Common myeloid progenitor, CD34-positive (primary cell): ENCODE results near the gene ST8SIA2.
"Not testable (repeated sequence)": the region's sequence is repeated elsewhere in the genome, so short reads cannot be mapped to it uniquely, and the experiment has no call there.

Experiments used
- CTCF ChIA-PET: fragments of 350-600 bp; sonication (Branson Sonifier 250); formaldehyde crosslinking; loops from one replicate; lab custom pipeline; 2021; ENCODE audit warnings: antibody characterized with exemption; lab: Charles Lee
- POLR2A ChIA-PET: fragments of 350-600 bp; sonication (Branson Sonifier 250); formaldehyde crosslinking; loops from one replicate; lab custom pipeline; 2021; ENCODE audit warnings: antibody characterized with exemption; lab: Charles Lee
- DNase-seq, 3 donors: peaks; one replicate each; pipeline versions ENCODE4 v3.0.0 to v3.0.0-alpha.2; 2013
- H3K27ac ChIP-seq, 2 experiments: 1 replicate in 1 of 2; 2 replicates in 1 of 2; pipeline ENCODE4 v1.7.0; 2013; ENCODE audit warnings: inconsistent platforms in 2 of 2, low read length in 2 of 2, mild to moderate bottlenecking in 2 of 2, low read depth in 1 of 2, moderate library complexity in 1 of 2; ENCODE audit not compliant: severe bottlenecking in 2 of 2, insufficient read depth in 1 of 2, poor library complexity in 1 of 2
- H3K27me3 ChIP-seq, 5 experiments: replicated peaks in 2 of 5; 1 replicate in 3 of 5; 2 replicates in 2 of 5; pipeline versions ENCODE4 v1.6.1 to v1.7.0; 2013; ENCODE audit warnings: low read length in 4 of 5, mild to moderate bottlenecking in 2 of 5, moderate library complexity in 2 of 5, inconsistent platforms in 1 of 5; ENCODE audit not compliant: insufficient read depth in 5 of 5, control insufficient read depth in 4 of 5
- H3K36me3 ChIP-seq, 4 experiments: 1 replicate in 2 of 4; 2 replicates in 2 of 4; pipeline versions ENCODE4 v1.6.1 to v1.7.0; 2013; ENCODE audit warnings: low read length in 3 of 4, control low read depth in 1 of 4, mild to moderate bottlenecking in 1 of 4; ENCODE audit not compliant: control insufficient read depth in 4 of 4, insufficient read depth in 4 of 4
- H3K4me1 ChIP-seq, 4 experiments: 1 replicate in 3 of 4; 2 replicates in 1 of 4; pipeline versions ENCODE4 v1.6.1 to v1.7.1; 2013; ENCODE audit warnings: low read length in 3 of 4, mild to moderate bottlenecking in 3 of 4, control low read depth in 1 of 4, inconsistent platforms in 1 of 4, moderate library complexity in 1 of 4; ENCODE audit not compliant: control insufficient read depth in 4 of 4, insufficient read depth in 4 of 4; ENCODE audit errors: control extremely low read depth in 1 of 4
- H3K4me3 ChIP-seq, 7 experiments: 1 replicate in 4 of 7; 2 replicates in 3 of 7; pipeline versions ENCODE4 v1.5.1 to v1.7.0; 2013; ENCODE audit warnings: mild to moderate bottlenecking in 7 of 7, low read length in 6 of 7, moderate library complexity in 6 of 7, inconsistent platforms in 2 of 7, low read depth in 2 of 7, control low read depth in 1 of 7; ENCODE audit not compliant: insufficient read depth in 4 of 7, control insufficient read depth in 1 of 7; ENCODE audit errors: extremely low read depth in 1 of 7
- H3K9me3 ChIP-seq, 5 experiments: 1 replicate in 4 of 5; 2 replicates in 1 of 5; pipeline versions ENCODE4 v1.6.1 to v1.7.1; 2013; ENCODE audit warnings: low read length in 4 of 5, mild to moderate bottlenecking in 2 of 5, inconsistent platforms in 1 of 5, low read depth in 1 of 5, moderate library complexity in 1 of 5; ENCODE audit not compliant: control insufficient read depth in 4 of 5, insufficient read depth in 2 of 5; ENCODE audit errors: control extremely low read depth in 1 of 5
- WGBS: methylation state at CpG from one replicate; pipeline ENCODE4 v1.1.5; 2013; ENCODE audit not compliant: insufficient coverage; 5-methylcytosine and 5-hydroxymethylcytosine counted together

ST8SIA2 gene

GRCh38 chr15:92471288-92471687 is 77.6 kb downstream of the ST8SIA2 start:
- no peak overlapping the region for H3K27ac ChIP-seq
- peaks cover 0 to 1% (median 0%) of the 10 kb centered on the region in 5 experiments for H3K9me3 ChIP-seq
- H3K4me3 ChIP-seq: no peak overlapping the region
- no peaks in the 10 kb centered on the region for H3K4me1 ChIP-seq
- DNase-seq: no peak
- ChIA-PET POLR2A (no interaction called here), CTCF (no interaction called here)
- H3K36me3 ChIP-seq: no peaks in the 10 kb centered on the region
- peaks cover 0 to 8% (median 0%) of the 10 kb centered on the region in 5 experiments for H3K27me3 ChIP-seq

DNA sequence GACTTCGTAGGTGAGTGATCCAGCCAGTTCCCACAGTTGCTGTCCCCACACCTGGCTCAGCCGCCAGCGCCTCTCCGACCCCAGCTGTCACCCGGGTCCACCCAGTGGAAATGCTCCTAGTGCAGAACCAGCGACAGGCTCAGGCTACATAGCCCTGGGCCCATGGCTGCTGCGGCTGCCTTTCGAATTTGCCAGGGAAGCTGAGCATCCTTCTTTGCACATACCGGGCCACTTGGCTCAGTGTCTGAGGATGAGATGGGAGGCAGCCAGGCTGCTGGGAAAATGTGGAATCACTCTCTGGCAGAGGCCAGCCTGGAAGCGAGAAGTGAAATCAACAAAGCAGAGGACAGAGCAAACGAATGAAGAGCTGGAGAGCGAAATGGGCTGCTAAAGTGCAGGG is 80.1 kb downstream of the ST8SIA2 start:
- DNase-seq: no peak
- ChIA-PET POLR2A (interaction anchor here (0.5 kb wide), 1 partner anchor 79 kb away, joined by 3 read pairs; no protein-coding TSS in a partner anchor), CTCF (no interaction called here)
- H3K36me3 ChIP-seq: no peaks in the 10 kb centered on the region
- WGBS: 95% methylated on average over 12 of the region's 12 CpGs
- peaks cover 0 to 9% (median 0%) of the 10 kb centered on the region in 5 experiments for H3K27me3 ChIP-seq
- no peaks in the 10 kb centered on the region for H3K4me1 ChIP-seq
- H3K27ac ChIP-seq: no peak overlapping the region
- peaks cover 0 to 1% (median 0%) of the 10 kb centered on the region in 5 experiments for H3K9me3 ChIP-seq
- H3K4me3 ChIP-seq: no peak overlapping the region

GRCh38 chr15:92479730-92480129 is 86.0 kb downstream of the ST8SIA2 start:
- H3K27ac ChIP-seq, POLR2A ChIA-PET, CTCF ChIA-PET, H3K4me3 ChIP-seq, H3K36me3 ChIP-seq, H3K4me1 ChIP-seq, H3K9me3 ChIP-seq, H3K27me3 ChIP-seq, DNase-seq: not testable (repeated sequence)
- WGBS: 100% methylated on average over 1 of the region's 2 CpGs

- Histone ChIP-seq H3K4me3 (no peak overlapping the region), H3K27me3 (peaks cover 0 to 6% (median 0%) of the 10 kb centered on the region in 5 experiments), H3K9me3 (no peaks in the 10 kb centered on the region), H3K36me3 (no peaks in the 10 kb centered on the region), H3K27ac (no peak overlapping the region), H3K4me1 (no peaks in the 10 kb centered on the region)
- POLR2A ChIA-PET: no interaction called here
- WGBS: 97% methylated on average over 4 of the region's 4 CpGs
- CTCF ChIA-PET: no interaction called here
- DNase-seq: no peak
Measured at GRCh38 chr15:92480361-92480760, 86.7 kb downstream of the ST8SIA2 start.

GRCh38 chr15:92485441-92485840 is 91.8 kb downstream of the ST8SIA2 start:
- peaks cover 0 to 5% (median 0%) of the 10 kb centered on the region in 5 experiments for H3K9me3 ChIP-seq
- 100% methylated on average over 1 of the region's 1 CpG for WGBS
- no peak for DNase-seq
- no peaks in the 10 kb centered on the region for H3K4me1 ChIP-seq
- no peaks in the 10 kb centered on the region for H3K36me3 ChIP-seq
- H3K27me3 ChIP-seq: peaks cover 0 to 3% (median 0%) of the 10 kb centered on the region in 5 experiments
- H3K4me3 ChIP-seq: no peak overlapping the region
- ChIA-PET CTCF (no interaction called here), POLR2A (no interaction called here)
- H3K27ac ChIP-seq: no peak overlapping the region

- 100% methylated on average over 2 of the region's 7 CpGs for WGBS
Measured at GRCh38 chr15:92492551-92493115, 99.0 kb downstream of the ST8SIA2 start.

DNA sequence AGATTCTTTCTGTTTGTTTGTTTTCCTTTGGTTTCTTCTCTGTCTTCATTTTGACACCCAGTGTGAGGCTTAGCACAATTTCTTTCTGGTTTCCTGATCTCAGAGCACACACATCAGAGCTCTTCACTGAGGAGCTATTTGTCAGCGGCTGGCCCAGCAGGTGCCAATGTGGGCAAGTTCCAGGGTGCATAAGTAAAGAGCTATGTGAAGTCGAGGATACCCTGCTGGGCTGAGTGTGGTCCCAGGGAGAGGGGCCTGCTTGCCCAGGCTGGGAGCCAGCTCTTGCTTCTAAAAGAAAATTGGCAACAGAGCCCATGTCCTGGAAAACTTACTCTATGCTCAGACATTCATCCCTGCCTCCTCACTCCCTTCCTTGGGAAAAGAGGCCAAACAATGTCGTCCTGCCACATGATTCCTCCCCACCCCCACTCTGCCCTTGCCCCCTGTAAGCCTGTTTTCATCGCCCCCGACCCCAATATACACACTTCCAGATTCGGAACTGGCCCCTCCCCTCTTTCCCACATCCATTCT is 101.2 kb downstream of the ST8SIA2 start:
- H3K27ac ChIP-seq: no peak overlapping the region

More at GRCh38 chr15:92492551-92493115, 99.0 kb downstream of the ST8SIA2 start:
- POLR2A ChIA-PET: no interaction called here
- Histone ChIP-seq H3K9me3 (peaks cover 0 to 6% (median 0%) of the 10 kb centered on the region in 5 experiments), H3K27me3 (peaks cover 0 to 6% (median 0%) of the 10 kb centered on the region in 5 experiments), H3K4me3 (no peak overlapping the region), H3K4me1 (no peaks in the 10 kb centered on the region), H3K36me3 (no peaks in the 10 kb centered on the region), H3K27ac (no peak overlapping the region)
- no peak for DNase-seq
- CTCF ChIA-PET: no interaction called here

More for the DNA sequence above, 101.2 kb downstream of the ST8SIA2 start:
- Histone ChIP-seq H3K9me3 (peaks cover 0 to 4% (median 0%) of the 10 kb centered on the region in 5 experiments), H3K4me3 (no peak overlapping the region), H3K4me1 (no peaks in the 10 kb centered on the region), H3K27me3 (peaks cover 0 to 6% (median 0%) of the 10 kb centered on the region in 5 experiments), H3K36me3 (no peaks in the 10 kb centered on the region)
- WGBS: 82% methylated on average over 5 of the region's 6 CpGs
- DNase-seq: no peak
- ChIA-PET CTCF (no interaction called here), POLR2A (no interaction called here)
